Measurements from ENCODE around the gene PRSS56. TPM values are rescaled to one million over a fixed set of nuclear protein-coding genes. Genes with fewer than 3 reads are reported as not detected.
"Not testable (repeated sequence)": the region's sequence is repeated elsewhere in the genome, so short reads cannot be mapped to it uniquely, and the experiment has no call there.

PRSS56 gene
- total and polyA plus RNA-seq, 2 donors from 2014 or later: not detected

DNA sequence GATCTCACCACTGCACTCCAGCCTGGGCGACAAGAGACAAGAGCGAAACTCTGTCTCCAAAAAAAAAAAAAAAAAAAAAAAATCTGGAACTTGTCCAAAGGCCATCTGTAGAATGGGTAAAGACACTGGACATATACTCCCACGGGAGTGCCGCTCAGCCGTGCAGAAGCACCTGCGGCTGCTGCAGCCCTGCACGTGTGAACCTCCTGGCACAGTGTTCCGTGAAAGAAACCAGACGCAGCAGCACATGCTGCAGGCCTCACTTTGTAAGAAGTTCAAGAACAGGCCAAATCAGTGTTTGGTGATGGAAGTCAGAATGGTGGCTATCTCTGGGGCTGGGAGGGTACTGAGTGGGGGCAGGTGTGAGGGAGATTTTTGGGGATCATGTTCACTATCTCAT lies 12.2 kb downstream of the PRSS56 start:
- Histone ChIP-seq H3K9me3 (ENCODE audit: control insufficient read depth in 2 of 3, insufficient read depth in 1 of 3, low read length in 3 of 3) (peaks cover 0 to 5% (median 0%) of the 10 kb centered on the region in 3 donors), H3K27me3 (ENCODE audit: control insufficient read depth, insufficient read depth, low read length) (no peaks in the 10 kb centered on the region), H3K4me1 (ENCODE audit: control insufficient read depth in 2 of 3, insufficient read depth in 2 of 3, low read depth in 1 of 3, low read length in 3 of 3) (no peaks in the 10 kb centered on the region), H3K4me3 (ENCODE audit: low read length in 3 of 3) (no peak overlapping the region), H3K9ac (ENCODE audit: low read length in 3 of 3) (no peak overlapping the region), H3K36me3 (ENCODE audit: control insufficient read depth in 2 of 3, insufficient read depth in 3 of 3, low read length in 3 of 3) (no peaks in the 10 kb centered on the region), H3K27ac (ENCODE audit: low read depth in 2 of 2, low read length in 2 of 2) (no peak overlapping the region)
- intact Hi-C loops (cut with DNase I): no loop called here
- DNase-seq (peak in 2 of 5 donors; percentile 39 to 43), FAIRE-seq (no peak)
- TF ChIP-seq, protein P1, sequence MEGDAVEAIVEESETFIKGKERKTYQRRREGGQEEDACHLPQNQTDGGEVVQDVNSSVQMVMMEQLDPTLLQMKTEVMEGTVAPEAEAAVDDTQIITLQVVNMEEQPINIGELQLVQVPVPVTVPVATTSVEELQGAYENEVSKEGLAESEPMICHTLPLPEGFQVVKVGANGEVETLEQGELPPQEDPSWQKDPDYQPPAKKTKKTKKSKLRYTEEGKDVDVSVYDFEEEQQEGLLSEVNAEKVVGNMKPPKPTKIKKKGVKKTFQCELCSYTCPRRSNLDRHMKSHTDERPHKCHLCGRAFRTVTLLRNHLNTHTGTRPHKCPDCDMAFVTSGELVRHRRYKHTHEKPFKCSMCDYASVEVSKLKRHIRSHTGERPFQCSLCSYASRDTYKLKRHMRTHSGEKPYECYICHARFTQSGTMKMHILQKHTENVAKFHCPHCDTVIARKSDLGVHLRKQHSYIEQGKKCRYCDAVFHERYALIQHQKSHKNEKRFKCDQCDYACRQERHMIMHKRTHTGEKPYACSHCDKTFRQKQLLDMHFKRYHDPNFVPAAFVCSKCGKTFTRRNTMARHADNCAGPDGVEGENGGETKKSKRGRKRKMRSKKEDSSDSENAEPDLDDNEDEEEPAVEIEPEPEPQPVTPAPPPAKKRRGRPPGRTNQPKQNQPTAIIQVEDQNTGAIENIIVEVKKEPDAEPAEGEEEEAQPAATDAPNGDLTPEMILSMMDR (IDR thresholded peaks at IDR 0.05; ENCODE audit: borderline replicate concordance, extremely low read depth, insufficient read depth): no peak

DNA sequence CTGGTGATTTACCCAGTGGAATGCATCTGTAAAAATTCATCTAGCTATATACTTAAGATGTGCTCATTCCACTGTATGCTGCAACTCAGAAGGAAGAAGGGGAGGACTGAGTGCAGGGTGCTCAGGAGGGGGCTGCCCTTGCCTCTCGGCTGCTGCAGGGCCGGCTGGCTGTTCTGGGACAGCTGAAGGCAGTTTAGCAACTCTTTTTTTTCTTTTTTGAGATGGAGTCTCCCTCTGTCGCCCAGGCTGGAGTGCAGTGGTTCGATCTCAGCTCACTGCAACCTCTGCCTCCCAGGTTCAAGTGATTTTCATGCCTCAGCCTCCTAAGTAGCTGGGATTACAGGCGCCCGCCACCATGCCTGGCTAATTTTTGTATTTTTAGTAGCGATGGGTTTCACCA lies 12.6 kb downstream of the PRSS56 start:
- not testable (repeated sequence) for FAIRE-seq, DNase-seq

DNA sequence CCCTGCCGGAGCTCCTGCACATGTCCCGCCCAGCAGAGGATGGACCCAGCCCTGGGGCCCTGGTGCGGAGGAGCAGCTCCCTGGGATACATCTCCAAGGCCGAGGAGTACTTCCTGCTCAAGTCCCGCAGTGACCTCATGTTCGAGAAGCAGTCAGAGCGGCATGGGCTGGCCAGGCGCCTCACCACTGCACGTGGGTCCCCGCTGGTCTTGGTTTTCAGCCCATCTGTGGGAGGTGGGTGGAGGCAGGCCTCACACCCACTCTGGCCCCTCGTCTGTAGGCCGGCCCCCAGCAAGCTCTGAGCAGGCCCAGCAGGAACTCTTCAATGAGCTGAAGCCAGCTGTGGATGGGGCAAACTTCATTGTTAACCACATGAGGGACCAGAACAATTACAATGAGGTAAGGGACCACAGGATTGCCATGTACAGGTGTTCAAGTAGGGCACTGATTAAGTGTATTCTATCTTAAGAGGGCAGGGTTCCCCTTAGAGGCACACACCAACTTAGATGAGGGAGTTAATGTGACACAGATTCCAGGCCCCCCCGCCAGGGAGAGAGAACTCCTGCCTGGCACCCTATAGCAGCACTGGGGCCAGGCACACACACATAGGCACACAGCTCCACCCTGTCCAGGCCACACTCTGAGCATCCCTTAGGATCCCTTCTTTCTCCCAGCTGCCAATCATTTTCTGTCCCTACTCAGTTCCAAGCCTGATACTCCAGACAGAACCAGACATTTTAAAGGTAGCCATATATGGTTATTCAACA lies 13.9 kb downstream of the PRSS56 start:
- no peak overlapping the region for H3K4me3 ChIP-seq (ENCODE audit: low read length in 3 of 3)
- H3K27ac ChIP-seq (ENCODE audit: low read depth in 2 of 2, low read length in 2 of 2): no peak overlapping the region
- peaks cover 0 to 5% (median 0%) of the 10 kb centered on the region in 3 donors for H3K9me3 ChIP-seq (ENCODE audit: control insufficient read depth in 2 of 3, insufficient read depth in 1 of 3, low read length in 3 of 3)
- H3K36me3 ChIP-seq (ENCODE audit: control insufficient read depth in 2 of 3, insufficient read depth in 3 of 3, low read length in 3 of 3): no peaks in the 10 kb centered on the region
- no peak for FAIRE-seq
- TF ChIP-seq, protein P1 (IDR thresholded peaks at IDR 0.05; ENCODE audit: borderline replicate concordance, extremely low read depth, insufficient read depth): no peak
- H3K27me3 ChIP-seq (ENCODE audit: control insufficient read depth, insufficient read depth, low read length): no peaks in the 10 kb centered on the region
- peak in 2 of 5 donors; percentile 44 to 46 for DNase-seq
- H3K9ac ChIP-seq (ENCODE audit: low read length in 3 of 3): no peak overlapping the region
- intact Hi-C loops (cut with DNase I): no loop called here
- no peaks in the 10 kb centered on the region for H3K4me1 ChIP-seq (ENCODE audit: control insufficient read depth in 2 of 3, insufficient read depth in 2 of 3, low read depth in 1 of 3, low read length in 3 of 3)

More for the DNA sequence above, 12.6 kb downstream of the PRSS56 start:
- H3K27ac ChIP-seq (ENCODE audit: low read depth in 2 of 2, low read length in 2 of 2); H3K36me3 ChIP-seq (ENCODE audit: control insufficient read depth in 2 of 3, insufficient read depth in 3 of 3, low read length in 3 of 3); H3K9ac ChIP-seq (ENCODE audit: low read length in 3 of 3); H3K9me3 ChIP-seq (ENCODE audit: control insufficient read depth in 2 of 3, insufficient read depth in 1 of 3, low read length in 3 of 3); H3K4me3 ChIP-seq (ENCODE audit: low read length in 3 of 3); intact Hi-C loops (cut with DNase I); H3K27me3 ChIP-seq (ENCODE audit: control insufficient read depth, insufficient read depth, low read length); H3K4me1 ChIP-seq (ENCODE audit: control insufficient read depth in 2 of 3, insufficient read depth in 2 of 3, low read depth in 1 of 3, low read length in 3 of 3): not testable (repeated sequence)

GRCh38 chr2:232534940-232535651 lies 14.9 kb downstream of the PRSS56 start:
- Histone ChIP-seq H3K4me1 (ENCODE audit: control insufficient read depth in 2 of 3, insufficient read depth in 2 of 3, low read depth in 1 of 3, low read length in 3 of 3) (no peaks in the 10 kb centered on the region), H3K27me3 (ENCODE audit: control insufficient read depth, insufficient read depth, low read length) (no peaks in the 10 kb centered on the region), H3K9me3 (ENCODE audit: control insufficient read depth in 2 of 3, insufficient read depth in 1 of 3, low read length in 3 of 3) (peaks cover 0 to 5% (median 0%) of the 10 kb centered on the region in 3 donors), H3K27ac (ENCODE audit: low read depth in 2 of 2, low read length in 2 of 2) (no peak overlapping the region), H3K36me3 (ENCODE audit: control insufficient read depth in 2 of 3, insufficient read depth in 3 of 3, low read length in 3 of 3) (no peaks in the 10 kb centered on the region), H3K4me3 (ENCODE audit: low read length in 3 of 3) (no peak overlapping the region), H3K9ac (ENCODE audit: low read length in 3 of 3) (no peak overlapping the region)
- intact Hi-C loops (cut with DNase I): no loop called here
- DNase-seq: peak in 2 of 5 donors; percentile 44 to 46
- no peak for FAIRE-seq
- TF ChIP-seq, protein P1 (IDR thresholded peaks at IDR 0.05; ENCODE audit: borderline replicate concordance, extremely low read depth, insufficient read depth): no peak

Measured in kidney (tissue), 14 donors.